Esophagus squamous epithelium (tissue), 5 donors: ENCODE data around the gene TP53RK. TPM values are rescaled to one million over a fixed set of nuclear protein-coding genes. Genes with fewer than 3 reads are reported as not detected.

ENCODE experiments used
- DNase-seq: peaks from one replicate; lab custom pipeline; 2025; lab: John Stamatoyannopoulos, UW
- H3K27ac ChIP-seq, 4 donors: fragments of 200-600 bp; sonication (generic); one replicate each; pipeline ENCODE4 v1.5.1; 2016 to 2019; ENCODE audit warnings: mild to moderate bottlenecking in 1 of 4
- H3K27me3 ChIP-seq, 4 donors: fragments of 200-600 bp; sonication (generic); 1 replicate in 3 of 4; 2 replicates in 1 of 4; pipeline versions ENCODE4 v1.5.1 to v1.6.0; 2017 to 2021; ENCODE audit warnings: antibody characterized with exemption in 1 of 4
- H3K36me3 ChIP-seq, 3 donors: fragments of 200-600 bp; sonication (generic); one replicate each; pipeline ENCODE4 v1.5.1; 2016 to 2019
- H3K4me1 ChIP-seq, 3 donors: fragments of 200-600 bp; sonication (generic); one replicate each; pipeline ENCODE4 v1.5.1; 2017 to 2019
- H3K4me3 ChIP-seq, 4 donors: fragments of 200-600 bp; sonication (generic); 1 replicate in 3 of 4; 2 replicates in 1 of 4; pipeline ENCODE4 v1.5.1; 2016 to 2019; ENCODE audit warnings: mild to moderate bottlenecking in 2 of 4, moderate library complexity in 1 of 4
- H3K9me3 ChIP-seq, 3 donors: fragments of 200-600 bp; sonication (generic); one replicate each; pipeline ENCODE4 v1.5.1; 2016 to 2019
- CTCF ChIP-seq, 6 experiments: fragments of 450-650 bp in 4 of 6; fragments of 200-600 bp in 2 of 6; sonication (generic) in 2 of 6; IDR thresholded peaks; one replicate each; pipeline ENCODE4 v1.5.1; 2016 to 2019; ENCODE audit warnings: antibody characterized with exemption in 6 of 6, mild to moderate bottlenecking in 4 of 6, moderate library complexity in 4 of 6
- POLR2A ChIP-seq, 4 donors: fragments of 450-650 bp; IDR thresholded peaks; one replicate each; pipeline ENCODE4 v1.6.1; 2017; ENCODE audit warnings: antibody characterized with exemption in 4 of 4, mild to moderate bottlenecking in 4 of 4, moderate library complexity in 3 of 4
- WGBS, 2 donors: methylation state at CpG; one replicate each; pipeline ENCODE4 v1.1.5; 2018; 5-methylcytosine and 5-hydroxymethylcytosine counted together
- intact Hi-C: fragments of 100-400 bp; cut with DNase I; formaldehyde crosslinking; loops from one replicate; pipeline ENCODE4 v1.15.0; 2022
- total RNA-seq, 4 donors: library from RNA; depleted of rRNA; stranded (reverse); fragments of >200 nt; gene quantifications; one replicate each; pipeline ENCODE4 v1.1.0, GENCODE V29; 2016
- donor health status: DM: yes; HTN: yes; CAD: no.

The TP53RK gene
- total RNA-seq, 4 donors from 2014 or later, result 14.3 to 20.2 (median 17.1) TPM

GRCh38 chr20:46652699-46653098, 36.5 kb downstream of the TP53RK start:
- Histone ChIP-seq H3K4me3 (no peak overlapping the region), H3K4me1 (peaks cover 0 to 7% (median 0%) of the 10 kb centered on the region in 3 donors), H3K27ac (no peak overlapping the region), H3K9me3 (no peaks in the 10 kb centered on the region), H3K27me3 (peaks cover 0 to 48% (median 0%) of the 10 kb centered on the region in 4 donors), H3K36me3 (no peaks in the 10 kb centered on the region)
- intact Hi-C loops, result no loop called here
- no peak for DNase-seq
- TF ChIP-seq POLR2A (IDR thresholded peaks at IDR 0.05) (no peak), CTCF (IDR thresholded peaks at IDR 0.05) (no peak)

GRCh38 chr20:46651091-46651962, 37.9 kb downstream of the TP53RK start, which contains the start of gene SLC13A3:
Gene SLC13A3 (minus strand): TSS chr20:46651459. CDS start chr20:46651421, 38 bp downstream.
- no peak for DNase-seq
- intact Hi-C loops, result no loop called here
- Histone ChIP-seq H3K36me3 (no peaks in the 10 kb centered on the region), H3K4me3 (peak within 1 kb of the TSS in 1 of 4 donors; percentile 45), H3K4me1 (peaks cover 0 to 7% (median 0%) of the 10 kb centered on the region in 3 donors), H3K27ac (no peak within 1 kb of the TSS), H3K9me3 (no peaks in the 10 kb centered on the region), H3K27me3 (peaks cover 0 to 48% (median 0%) of the 10 kb centered on the region in 4 donors)
- no peak for TF ChIP-seq POLR2A (IDR thresholded peaks at IDR 0.05)
- no peak for TF ChIP-seq CTCF (IDR thresholded peaks at IDR 0.05)
- 33 to 49% methylated on average over 19 to 23 of the region's 55 CpGs for WGBS, 2 donors

GRCh38 chr20:46650575-46651090, 38.6 kb downstream of the TP53RK start:
- Histone ChIP-seq H3K4me1 (peaks cover 0 to 7% (median 0%) of the 10 kb centered on the region in 3 donors), H3K9me3 (no peaks in the 10 kb centered on the region), H3K36me3 (no peaks in the 10 kb centered on the region), H3K27me3 (peaks cover 0 to 48% (median 0%) of the 10 kb centered on the region in 4 donors), H3K27ac (no peak overlapping the region), H3K4me3 (no peak overlapping the region)
- no peak for DNase-seq
- no peak for TF ChIP-seq CTCF (IDR thresholded peaks at IDR 0.05)
- no peak for TF ChIP-seq POLR2A (IDR thresholded peaks at IDR 0.05)
- intact Hi-C loops, result no loop called here
- WGBS, 2 donors, result 78 to 82% methylated on average over 10 of the region's 10 CpGs

GRCh38 chr20:46649965-46650542, 39.2 kb downstream of the TP53RK start:
- Histone ChIP-seq H3K27me3 (peaks cover 0 to 48% (median 0%) of the 10 kb centered on the region in 4 donors), H3K9me3 (no peaks in the 10 kb centered on the region), H3K36me3 (no peaks in the 10 kb centered on the region), H3K27ac (no peak overlapping the region), H3K4me3 (no peak overlapping the region), H3K4me1 (peaks cover 0 to 7% (median 0%) of the 10 kb centered on the region in 3 donors)
- TF ChIP-seq CTCF (IDR thresholded peaks at IDR 0.05), result no peak
- TF ChIP-seq POLR2A (IDR thresholded peaks at IDR 0.05), result no peak
- WGBS, 2 donors, result 93 to 97% methylated on average over 6 to 9 of the region's 9 CpGs
- DNase-seq, result no peak
- intact Hi-C loops, result no loop called here

GRCh38 chr20:46649650-46649949, 39.6 kb downstream of the TP53RK start:
- Histone ChIP-seq H3K4me3 (no peak overlapping the region), H3K9me3 (no peaks in the 10 kb centered on the region), H3K27me3 (peaks cover 0 to 47% (median 0%) of the 10 kb centered on the region in 4 donors), H3K36me3 (no peaks in the 10 kb centered on the region), H3K4me1 (peaks cover 0 to 7% (median 0%) of the 10 kb centered on the region in 3 donors), H3K27ac (no peak overlapping the region)
- DNase-seq, result no peak
- intact Hi-C loops, result no loop called here
- 62 to 70% methylated on average over 3 of the region's 3 CpGs for WGBS, 2 donors
- no peak for TF ChIP-seq CTCF (IDR thresholded peaks at IDR 0.05)
- TF ChIP-seq POLR2A (IDR thresholded peaks at IDR 0.05), result no peak
